ENCODE measurements around the gene DGKG.

GRCh38 chr3:186235554-186235953 lies 126.5 kb downstream of the DGKG start:
- TF ChIP-seq POLR2A (IDR thresholded peaks at IDR 0.05) (no peak), CTCF (IDR thresholded peaks at IDR 0.05) (no peak), POLR2AphosphoS5 (IDR thresholded peaks at IDR 0.05) (no peak)
